ENCODE measurements around the gene FHIP1B. TPM values are rescaled to one million over a fixed set of nuclear protein-coding genes. Genes with fewer than 3 reads are reported as not detected.
A peak's percentile ranks its signal among the peaks of the same experiment; 100 is the strongest.

The FHIP1B gene
- total and polyA plus RNA-seq, 2 of the 4 experiments (the other 2 are of a cell fraction): 5.9 to 30.2 TPM

- ChIA-PET CTCF (no interaction called here), POLR2A (ENCODE audit: unreplicated experiment) (no interaction called here)
- no peaks in the 10 kb centered on the region for H4K20me1 ChIP-seq (ENCODE audit: insufficient read depth, low read length)
- no peaks in the 10 kb centered on the region for H3K9me3 ChIP-seq (ENCODE audit: control insufficient read depth, insufficient read depth, low read length)
- H2BK20ac ChIP-seq (ENCODE audit: low read depth, low read length): no peak overlapping the region
- no peak overlapping the region for H3K18ac ChIP-seq (ENCODE audit: low read depth, low read length)
- no TSS peak for BruUV-seq (replicated peaks)
- H2AFZ ChIP-seq (replicated peaks; ENCODE audit: low read length, poor library complexity): no peak overlapping the region
- H2BK5ac ChIP-seq (ENCODE audit: low read depth, low read length, poor library complexity, severe bottlenecking): no peak overlapping the region
- no peak overlapping the region for H4K8ac ChIP-seq (ENCODE audit: low read depth in 2 of 2, low read length in 2 of 2)
- no peak overlapping the region for H2AK9ac ChIP-seq (replicated peaks; ENCODE audit: low read depth, low read length, poor library complexity)
- H3K56ac ChIP-seq (ENCODE audit: extremely low read depth, insufficient read depth, low read length): no peak overlapping the region
- no peak overlapping the region for H3K14ac ChIP-seq (replicated peaks; ENCODE audit: low read depth, low read length)
- no peak overlapping the region for H4K5ac ChIP-seq (ENCODE audit: low read depth, low read length)
- no peaks in the 10 kb centered on the region for H3K27me3 ChIP-seq (ENCODE audit: control insufficient read depth, insufficient read depth, low read length)
- TF ChIP-seq CHD1 (IDR thresholded peaks at IDR 0.05; ENCODE audit: low read depth, low read length): no peak
- no peak for TF ChIP-seq ELK1 (IDR thresholded peaks at IDR 0.05; ENCODE audit: borderline replicate concordance, low read depth, low read length)
- no peak for TF ChIP-seq RAD21 (IDR thresholded peaks at IDR 0.05; ENCODE audit: low read length)
- TF ChIP-seq RCOR1 (IDR thresholded peaks at IDR 0.05; ENCODE audit: insufficient replicate concordance, low read length): no peak
- no peak for TF ChIP-seq FOS (IDR thresholded peaks at IDR 0.05; ENCODE audit: low read depth, low read length)
- TF ChIP-seq MAFK (IDR thresholded peaks at IDR 0.05; ENCODE audit: low read depth, low read length): no peak
- TF ChIP-seq NFE2L2 (IDR thresholded peaks at IDR 0.05; ENCODE audit: low read depth, low read length): no peak
- TF ChIP-seq SMC3 (IDR thresholded peaks at IDR 0.05; ENCODE audit: low read depth, low read length): no peak
- no peak for TF ChIP-seq POLR2A (IDR thresholded peaks at IDR 0.05; ENCODE audit: low read depth, low read length)
- no peak for TF ChIP-seq RFX5 (IDR thresholded peaks at IDR 0.05; ENCODE audit: low read depth, low read length)
- TF ChIP-seq USF2 (IDR thresholded peaks at IDR 0.05; ENCODE audit: low read depth, low read length): no peak
- no peak for TF ChIP-seq MXI1 (IDR thresholded peaks at IDR 0.05; ENCODE audit: borderline replicate concordance, low read depth, low read length)
- TF ChIP-seq CTCF (conservative IDR thresholded peaks at IDR 0.05; ENCODE audit: low read depth, low read length): no peak
- no peak for TF ChIP-seq CEBPB (IDR thresholded peaks at IDR 0.05; ENCODE audit: low read depth, low read length)
- WGBS, 2 experiments (ENCODE audit: extremely low coverage in 2 of 2, insufficient read length in 1 of 2): no CpG with 5 or more reads among the region's 2 CpGs
- ATAC-seq (ENCODE audit: low read depth) (no peak), DNase-seq (peak; percentile 25)
- peaks cover 2% of the 10 kb centered on the region; the same call in 1 of the 2 replicates for H3K36me3 ChIP-seq (ENCODE audit: control insufficient read depth, insufficient read depth, low read length)
- intact Hi-C loops (cut with micrococcal nuclease) (no loop called here), in situ Hi-C loops (cut with MboI; ENCODE audit: low sequenced_read_pairs) (no loop called here), dilution Hi-C loops (cut with HindIII; ENCODE audit: low sequenced_read_pairs, unreplicated experiment) (no loop called here)
- H3K9ac ChIP-seq (ENCODE audit: low read depth, low read length): no peak overlapping the region
- no peak overlapping the region for H3K23ac ChIP-seq (ENCODE audit: low read depth, low read length)
- H2AK5ac ChIP-seq (ENCODE audit: low read depth, low read length): no peak overlapping the region
- no peaks in the 10 kb centered on the region for H3K9me1 ChIP-seq (ENCODE audit: insufficient read depth, low read length)
- no peak overlapping the region for H2BK15ac ChIP-seq (ENCODE audit: low read depth, low read length)
- H3K4me2 ChIP-seq (ENCODE audit: low read depth, low read length): no peak overlapping the region
- no peak overlapping the region for H3K27ac ChIP-seq (ENCODE audit: insufficient read depth, low read length)
- no peak overlapping the region for H2BK120ac ChIP-seq (ENCODE audit: low read depth, low read length)
- H3K4me3 ChIP-seq (ENCODE audit: insufficient read depth, low read depth, low read length): no peak overlapping the region
- no peaks in the 10 kb centered on the region for H3K79me1 ChIP-seq (ENCODE audit: low read depth in 1 of 2, low read length in 2 of 2)
- no peak overlapping the region for H4K91ac ChIP-seq (ENCODE audit: insufficient read depth, low read depth, low read length)
- H3K4me1 ChIP-seq (ENCODE audit: control insufficient read depth, insufficient read depth, low read length): peaks cover 2% of the 10 kb centered on the region; the same call in 1 of the 2 replicates
- H3K4ac ChIP-seq (ENCODE audit: low read depth, low read length): no peak overlapping the region
Measured at GRCh38 chr11:6201481-6201880, 33.0 kb downstream of the FHIP1B start.

All from IMR-90 (cell line).